HG03571 (cell line): ENCODE data around the gene TFAP2A.

Source experiments
- ATAC-seq: cut with Tn5 transposase; IDR thresholded peaks from one replicate; pipeline ENCODE4 v1.9.1; 2021; ENCODE audit not compliant: unreplicated experiment

Gene TFAP2A

GRCh38 chr6:10413262-10413849, 1.5 kb downstream of the TFAP2A start:
- ATAC-seq = no peak

- peak; percentile 36 for ATAC-seq
These were observed 2.2 kb downstream of the TFAP2A start for GRCh38 chr6:10412461-10413261.

GRCh38 chr6:10411971-10412460, 2.9 kb downstream of the TFAP2A start:
- ATAC-seq = peak; percentile 48

- no peak for ATAC-seq
These were observed 3.5 kb downstream of the TFAP2A start for GRCh38 chr6:10411131-10411970.

- no peak for ATAC-seq
These were observed 4.4 kb downstream of the TFAP2A start for GRCh38 chr6:10410207-10411050.

GRCh38 chr6:10409731-10410206, 5.1 kb downstream of the TFAP2A start:
- no peak for ATAC-seq

GRCh38 chr6:10409233-10409721, 5.6 kb downstream of the TFAP2A start:
- ATAC-seq = no peak

GRCh38 chr6:10408457-10408856, 6.4 kb downstream of the TFAP2A start:
- no peak for ATAC-seq

GRCh38 chr6:10407674-10408054, 7.2 kb downstream of the TFAP2A start:
- ATAC-seq = no peak

GRCh38 chr6:10407018-10407673, 7.7 kb downstream of the TFAP2A start:
- no peak for ATAC-seq

GRCh38 chr6:10406556-10406955, 8.3 kb downstream of the TFAP2A start:
- no peak for ATAC-seq

- ATAC-seq = no peak
These were observed 9.4 kb downstream of the TFAP2A start for GRCh38 chr6:10405513-10405900.

GRCh38 chr6:10404799-10405512, 9.9 kb downstream of the TFAP2A start:
- ATAC-seq = no peak

- peak; percentile 95 for ATAC-seq
These were observed 10.6 kb downstream of the TFAP2A start for GRCh38 chr6:10404107-10404798.

GRCh38 chr6:10403385-10404106, 11.3 kb downstream of the TFAP2A start:
- peak; percentile 21 for ATAC-seq

GRCh38 chr6:10402648-10403311, 12.1 kb downstream of the TFAP2A start:
- no peak for ATAC-seq

- no peak for ATAC-seq
These were observed 13.1 kb downstream of the TFAP2A start for GRCh38 chr6:10401632-10402223.
